H9 (cell line): ENCODE measurements around the gene INSR. TPM values are rescaled to one million over a fixed set of nuclear protein-coding genes. Genes with fewer than 3 reads are reported as not detected.
A peak's percentile ranks its signal among the peaks of the same experiment; 100 is the strongest.

ENCODE experiments used
- DNase-seq: peaks from one replicate; pipeline ENCODE4 v3.0.0-alpha.2; 2017
- H2AFZ ChIP-seq: one replicate; pipeline ENCODE4 v1.6.1; 2013; ENCODE audit warnings: mild to moderate bottlenecking, low read length, control low read depth, moderate library complexity
- H2AK5ac ChIP-seq: 2 replicates; pipeline ENCODE4 v1.6.1; 2013; ENCODE audit warnings: low read length, control low read depth, mixed read lengths; ENCODE audit not compliant: insufficient read length
- H2BK120ac ChIP-seq: one replicate; pipeline ENCODE4 v1.6.1; 2013; ENCODE audit warnings: low read depth, mild to moderate bottlenecking, low read length, control low read depth, inconsistent platforms; ENCODE audit not compliant: poor library complexity, severe bottlenecking
- H2BK12ac ChIP-seq: 2 replicates; pipeline ENCODE4 v1.6.1; 2013; ENCODE audit warnings: low read length, control low read depth, mixed read lengths, low read depth; ENCODE audit not compliant: insufficient read length
- H2BK15ac ChIP-seq: 2 replicates; pipeline ENCODE4 v1.6.1; 2013; ENCODE audit warnings: low read depth, low read length, control low read depth
- H2BK20ac ChIP-seq: one replicate; pipeline ENCODE4 v1.6.1; 2013; ENCODE audit warnings: low read depth, mild to moderate bottlenecking, low read length, control low read depth, inconsistent platforms; ENCODE audit not compliant: poor library complexity, severe bottlenecking
- H2BK5ac ChIP-seq: 2 replicates; pipeline ENCODE4 v1.6.1; 2013; ENCODE audit warnings: low read length, control low read depth, mixed read lengths; ENCODE audit not compliant: insufficient read length
- H3K14ac ChIP-seq: 2 replicates; pipeline ENCODE4 v1.6.1; 2013; ENCODE audit warnings: low read length, control low read depth; ENCODE audit not compliant: insufficient read depth
- H3K18ac ChIP-seq: 2 replicates; pipeline ENCODE4 v1.6.1; 2013; ENCODE audit warnings: low read depth, mild to moderate bottlenecking, mixed read lengths, low read length, control low read depth; ENCODE audit not compliant: insufficient read length
- H3K23ac ChIP-seq: 2 replicates; pipeline ENCODE4 v1.6.1; 2013; ENCODE audit warnings: low read length, control low read depth, mixed read lengths, low read depth; ENCODE audit not compliant: insufficient read length
- H3K23me2 ChIP-seq: 2 replicates; pipeline ENCODE4 v1.6.1; 2013; ENCODE audit warnings: low read depth, mild to moderate bottlenecking, mixed read lengths, low read length, control low read depth; ENCODE audit not compliant: insufficient read length, poor library complexity, severe bottlenecking
- H3K27ac ChIP-seq: 2 replicates; pipeline ENCODE4 v1.5.1; 2013; ENCODE audit warnings: low read length, control low read depth, mixed read lengths, low read depth; ENCODE audit not compliant: insufficient read length
- H3K27me3 ChIP-seq: 2 replicates; pipeline ENCODE4 v1.6.1; 2013; ENCODE audit warnings: low read length, control low read depth, inconsistent platforms; ENCODE audit not compliant: insufficient read depth
- H3K4ac ChIP-seq: 2 replicates; pipeline ENCODE4 v1.6.1; 2013; ENCODE audit warnings: low read depth, mild to moderate bottlenecking, control low read depth, inconsistent platforms, low read length, moderate library complexity
- H3K4me1 ChIP-seq: 2 replicates; pipeline ENCODE4 v1.6.1; 2013; ENCODE audit warnings: low read length, control low read depth, inconsistent platforms; ENCODE audit not compliant: insufficient read depth
- H3K4me2 ChIP-seq: 2 replicates; pipeline ENCODE4 v1.6.1; 2013; ENCODE audit warnings: low read length, control low read depth, mixed read lengths; ENCODE audit not compliant: insufficient read length, insufficient read depth
- H3K56ac ChIP-seq: 2 replicates; pipeline ENCODE4 v1.6.1; 2013; ENCODE audit warnings: low read depth, mild to moderate bottlenecking, mixed read lengths, low read length, control low read depth; ENCODE audit not compliant: insufficient read length
- H3K79me1 ChIP-seq: 2 replicates; pipeline ENCODE4 v1.6.1; 2013; ENCODE audit warnings: low read depth, mild to moderate bottlenecking, moderate library complexity, low read length, control low read depth, inconsistent platforms; ENCODE audit not compliant: insufficient read depth, poor library complexity, severe bottlenecking
- H3K79me2 ChIP-seq: 2 replicates; pipeline ENCODE4 v1.6.1; 2013; ENCODE audit warnings: low read length, control low read depth, inconsistent platforms; ENCODE audit not compliant: insufficient read depth
- H3K9ac ChIP-seq: 2 replicates; pipeline ENCODE4 v1.6.1; 2013; ENCODE audit warnings: low read length, control low read depth, mixed read lengths; ENCODE audit not compliant: insufficient read length; ENCODE audit errors: extremely low read depth
- H3K9me3 ChIP-seq: one replicate; pipeline ENCODE4 v1.6.1; 2013; ENCODE audit warnings: low read depth, low read length, inconsistent platforms; ENCODE audit not compliant: control insufficient read depth
- H3T11ph ChIP-seq: one replicate; pipeline ENCODE4 v1.6.1; 2013; ENCODE audit warnings: mild to moderate bottlenecking, low read length, control low read depth, inconsistent platforms
- H4K20me1 ChIP-seq: one replicate; pipeline ENCODE4 v1.6.1; 2013; ENCODE audit not compliant: control insufficient read depth, insufficient read length, insufficient read depth
- H4K5ac ChIP-seq: 2 replicates; pipeline ENCODE4 v1.6.1; 2013; ENCODE audit warnings: low read depth, mild to moderate bottlenecking, mixed read lengths, low read length, control low read depth; ENCODE audit not compliant: insufficient read length
- H4K8ac ChIP-seq: replicated peaks from 2 replicates; pipeline ENCODE4 v1.6.1; 2013; ENCODE audit warnings: low read length, control low read depth, mixed read lengths, low read depth; ENCODE audit not compliant: insufficient read length
- H4K91ac ChIP-seq: 2 replicates; pipeline ENCODE4 v1.6.1; 2013; ENCODE audit warnings: low read depth, mild to moderate bottlenecking, moderate library complexity, mixed read lengths, low read length, control low read depth; ENCODE audit not compliant: insufficient read length
- H3K27ac Mint-ChIP-seq, 3 experiments: 2 replicates in 2 of 3; 3 replicates in 1 of 3; pipeline ENCODE4 v1.8.0; 2020 to 2021; ENCODE audit warnings: mixed read lengths in 3 of 3, mild to moderate bottlenecking in 1 of 3, moderate library complexity in 1 of 3
- H3K27me3 Mint-ChIP-seq: 2 replicates; pipeline ENCODE4 v1.8.0; 2021; ENCODE audit warnings: low read depth, mild to moderate bottlenecking, moderate library complexity, mixed read lengths
- H3K36me3 Mint-ChIP-seq, 3 experiments: 2 replicates in 2 of 3; 3 replicates in 1 of 3; pipeline ENCODE4 v1.8.0; 2020 to 2021; ENCODE audit warnings: low read depth in 3 of 3, mixed read lengths in 3 of 3; ENCODE audit not compliant: insufficient read depth in 1 of 3
- H3K4me1 Mint-ChIP-seq, 2 experiments: 2 replicates each; pipeline ENCODE4 v1.8.0; 2020; ENCODE audit warnings: mixed read lengths in 2 of 2
- H3K4me3 Mint-ChIP-seq, 2 experiments: 2 replicates in 1 of 2; 3 replicates in 1 of 2; pipeline ENCODE4 v1.8.0; 2020 to 2021; ENCODE audit warnings: mild to moderate bottlenecking in 2 of 2, mixed read lengths in 2 of 2, moderate library complexity in 1 of 2
- H3K9me3 Mint-ChIP-seq, 2 experiments: 2 replicates in 1 of 2; 3 replicates in 1 of 2; pipeline ENCODE4 v1.8.0; 2020; ENCODE audit warnings: mild to moderate bottlenecking in 2 of 2, mixed read lengths in 2 of 2, moderate library complexity in 1 of 2
- WGBS: extraction: QIAGEN DNeasy Blood & Tissue Kit; methylation state at CpG from one replicate; pipeline ENCODE4 v1.1.7; 2013; ENCODE audit warnings: missing lambda C conversion rate, low lambda C conversion rate, mixed read lengths; ENCODE audit not compliant: insufficient read length; ENCODE audit errors: extremely low coverage; 5-methylcytosine and 5-hydroxymethylcytosine counted together
- long read RNA-seq: library from polyadenylated mRNA; unstranded; transcript quantifications from one replicate; pipeline ENCODE4 v2.0.0, GENCODE V29; 2020
- total RNA-seq: library from RNA; stranded (reverse); gene quantifications from 2 replicates; pipeline ENCODE4 v1.2.1, GENCODE V29; 2021
- TF ChIP-seq, protein P1 (sequence below): fragments of 200-600 bp; sonication (generic); conservative IDR thresholded peaks from 3 replicates; pipeline ENCODE4 v1.8.0; 2021; ENCODE audit warnings: antibody characterized with exemption, mild to moderate bottlenecking

Gene INSR
- total RNA-seq, result 37.0 and 39.8 TPM in 2 replicates
- long read RNA-seq, partial matches to known transcripts, result 3 of 9 reads
- long read RNA-seq, other reads (novel, unspliced or antisense), result 6 of 9 reads

DNA sequence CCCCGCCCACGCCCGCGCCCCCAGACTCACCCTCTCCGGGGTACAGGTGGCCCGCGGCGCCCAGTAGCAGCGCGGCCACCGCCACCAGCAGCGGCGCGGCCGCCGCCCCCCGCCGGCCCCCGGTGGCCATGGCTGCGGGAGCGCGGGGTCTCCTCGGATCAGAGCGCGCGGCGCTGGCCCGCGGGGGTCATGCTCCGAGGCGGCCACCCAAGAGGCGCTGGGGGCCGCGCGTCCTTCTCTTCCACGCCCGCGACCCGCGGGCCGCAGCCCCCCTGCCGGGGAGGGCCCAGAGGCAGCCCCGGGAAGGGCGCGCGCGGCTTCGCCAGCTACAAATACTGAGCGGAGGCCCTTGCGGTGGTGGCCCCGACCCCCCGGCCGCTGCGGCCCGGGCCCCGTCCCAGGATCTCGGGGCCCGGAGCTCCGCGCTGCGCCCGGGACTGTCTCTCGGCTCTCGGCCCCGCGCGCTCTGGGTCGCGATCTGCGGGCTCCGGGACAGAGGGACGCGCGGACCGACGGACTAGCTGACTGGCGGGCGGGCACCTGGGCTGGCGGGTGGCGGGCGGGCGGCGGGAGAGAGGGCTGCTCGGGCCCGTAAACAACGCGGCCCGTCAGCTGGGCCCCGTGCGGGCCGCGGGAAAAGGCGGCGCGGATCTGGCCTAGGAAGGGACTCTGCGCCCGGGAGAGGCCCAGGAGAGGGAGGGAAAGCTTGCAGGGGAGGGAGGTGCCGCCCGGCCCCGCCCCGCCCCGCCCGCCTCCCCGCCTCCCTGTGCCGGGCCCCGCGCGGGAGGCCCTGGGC lies at the start of gene INSR:
Gene INSR, minus strand, starts transcription at position 653 of the 796 bp plus-strand sequence. Its CDS starts 523 bp downstream, at position 130.
- Mint-ChIP-seq H3K36me3 (peaks cover 0 to 1% (median 0%) of the 10 kb centered on the region in 3 experiments; a peak in 1 of 7 replicates), H3K27ac (no peak within 1 kb of the TSS), H3K9me3 (no peaks in the 10 kb centered on the region), H3K4me1 (peaks cover 30 to 32% of the 10 kb centered on the region in 2 experiments), H3K27me3 (peaks cover 24% of the 10 kb centered on the region), H3K4me3 (peak within 1 kb of the TSS; percentile 71 to 81)
- H3K4ac ChIP-seq, result no peak within 1 kb of the TSS
- peak; percentile 88 for DNase-seq
- H3K79me2 ChIP-seq, result peaks cover 2% of the 10 kb centered on the region; the same call in 1 of the 2 replicates
- peak within 1 kb of the TSS; percentile 30 for H3K4me2 ChIP-seq
- H3K9ac ChIP-seq, result no peak within 1 kb of the TSS
- H3K23me2 ChIP-seq, result no peaks in the 10 kb centered on the region
- H2AFZ ChIP-seq, result no peak within 1 kb of the TSS
- no peak within 1 kb of the TSS for H2BK12ac ChIP-seq
- H2BK15ac ChIP-seq, result no peak within 1 kb of the TSS
- no peak within 1 kb of the TSS for H2BK5ac ChIP-seq
- H3K79me1 ChIP-seq, result no peaks in the 10 kb centered on the region
- no peak within 1 kb of the TSS for H4K5ac ChIP-seq
- no peak within 1 kb of the TSS for H4K91ac ChIP-seq
- no peak within 1 kb of the TSS; the same call in 1 of the 2 replicates for H3K14ac ChIP-seq
- no peak within 1 kb of the TSS for H3T11ph ChIP-seq
- H3K4me1 ChIP-seq, result no peaks in the 10 kb centered on the region
- no peaks in the 10 kb centered on the region for H4K20me1 ChIP-seq
- H3K23ac ChIP-seq, result no peak within 1 kb of the TSS
- no peak within 1 kb of the TSS for H2AK5ac ChIP-seq
- no peaks in the 10 kb centered on the region for H3K9me3 ChIP-seq
- no peak within 1 kb of the TSS for H2BK20ac ChIP-seq
- H3K56ac ChIP-seq, result no peak within 1 kb of the TSS
- H2BK120ac ChIP-seq, result no peak within 1 kb of the TSS
- H3K18ac ChIP-seq, result no peak within 1 kb of the TSS
- no peak within 1 kb of the TSS for H3K27ac ChIP-seq
- H4K8ac ChIP-seq, result no peak within 1 kb of the TSS
- no peaks in the 10 kb centered on the region for H3K27me3 ChIP-seq
- TF ChIP-seq, protein P1, sequence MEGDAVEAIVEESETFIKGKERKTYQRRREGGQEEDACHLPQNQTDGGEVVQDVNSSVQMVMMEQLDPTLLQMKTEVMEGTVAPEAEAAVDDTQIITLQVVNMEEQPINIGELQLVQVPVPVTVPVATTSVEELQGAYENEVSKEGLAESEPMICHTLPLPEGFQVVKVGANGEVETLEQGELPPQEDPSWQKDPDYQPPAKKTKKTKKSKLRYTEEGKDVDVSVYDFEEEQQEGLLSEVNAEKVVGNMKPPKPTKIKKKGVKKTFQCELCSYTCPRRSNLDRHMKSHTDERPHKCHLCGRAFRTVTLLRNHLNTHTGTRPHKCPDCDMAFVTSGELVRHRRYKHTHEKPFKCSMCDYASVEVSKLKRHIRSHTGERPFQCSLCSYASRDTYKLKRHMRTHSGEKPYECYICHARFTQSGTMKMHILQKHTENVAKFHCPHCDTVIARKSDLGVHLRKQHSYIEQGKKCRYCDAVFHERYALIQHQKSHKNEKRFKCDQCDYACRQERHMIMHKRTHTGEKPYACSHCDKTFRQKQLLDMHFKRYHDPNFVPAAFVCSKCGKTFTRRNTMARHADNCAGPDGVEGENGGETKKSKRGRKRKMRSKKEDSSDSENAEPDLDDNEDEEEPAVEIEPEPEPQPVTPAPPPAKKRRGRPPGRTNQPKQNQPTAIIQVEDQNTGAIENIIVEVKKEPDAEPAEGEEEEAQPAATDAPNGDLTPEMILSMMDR, result no peak
- no CpG with 5 or more reads among the region's 108 CpGs for WGBS
